ENCODE data around the gene SUCLG2. TPM values are rescaled to one million over a fixed set of nuclear protein-coding genes. Genes with fewer than 3 reads are reported as not detected.

SUCLG2 gene
- total and polyA plus RNA-seq, 9 of the 15 experiments (the other 6 are each of a cell fraction or from before 2014, with no cell fraction given), result 10.1 to 41.4 (median 29.0) TPM

GRCh38 chr3:67640023-67640660 lies 14.3 kb downstream of the SUCLG2 start:
- in situ Hi-C loops (cut with MboI) (no loop called here), intact Hi-C loops (cut with micrococcal nuclease) (no loop called here)
- Histone ChIP-seq H3K36me3 (ENCODE audit: control insufficient read depth, insufficient read depth, low read length) (peaks cover 15% of the 10 kb centered on the region; the same call in 2 of the 3 replicates), H3K4me3 (no peak overlapping the region), H3K9ac (ENCODE audit: insufficient read depth in 1 of 2, low read depth in 2 of 2, low read length in 2 of 2) (no peak overlapping the region), H3K4me1 (replicated peaks in 1 of 2; ENCODE audit: control insufficient read depth in 2 of 2, insufficient read depth in 2 of 2, low read length in 2 of 2) (no peaks in the 10 kb centered on the region; a peak in 1 of 5 replicates), H3K4me2 (ENCODE audit: insufficient read depth, low read length) (no peak overlapping the region), H3K9me3 (replicated peaks; ENCODE audit: control insufficient read depth, insufficient read depth, low read depth, low read length) (no peaks in the 10 kb centered on the region), H3K79me2 (ENCODE audit: control insufficient read depth, insufficient read depth, low read length) (peaks cover 4% of the 10 kb centered on the region; the same call in 2 of the 3 replicates), H4K20me1 (replicated peaks; ENCODE audit: control insufficient read depth, insufficient read depth, low read length) (no peaks in the 10 kb centered on the region), H2AFZ (ENCODE audit: low read depth, low read length) (no peak overlapping the region), H3K9me1 (ENCODE audit: control insufficient read depth, insufficient read depth, low read length) (no peaks in the 10 kb centered on the region), H3K27ac (ENCODE audit: extremely low read depth, low read depth, low read length) (no peak overlapping the region), H3K27me3 (ENCODE audit: control insufficient read depth in 2 of 2, insufficient read depth in 2 of 2, low read length in 2 of 2) (no peaks in the 10 kb centered on the region)
- no TSS peak for BruUV-seq (replicated peaks)
- 84% methylated on average over 5 of the region's 6 CpGs for WGBS (ENCODE audit: insufficient coverage, low coverage, missing lambda C conversion rate)
- ATAC-seq (no peak), DNase-seq (ENCODE audit: extremely low read depth in 1 of 4, low spot score in 3 of 4) (no peak), FAIRE-seq (no peak)
- TF ChIP-seq GATAD2A (IDR thresholded peaks at IDR 0.05) (no peak), ZBTB5 (IDR thresholded peaks at IDR 0.05) (no peak), CBX3 (IDR thresholded peaks at IDR 0.05; ENCODE audit: borderline replicate concordance in 1 of 2, low read length in 2 of 2) (no peak), PKNOX1 (IDR thresholded peaks at IDR 0.05) (no peak)
- POLR2A ChIA-PET, result no interaction called here
- CTCF ChIA-PET (ENCODE audit: low intra/inter-chr PET ratio), result no interaction called here

All from K562 (cell line).